Right lobe of liver (tissue), 4 donors: ENCODE data around the gene JADE3.

Experiments used
- CTCF ChIP-seq, 4 donors: fragments of 200-600 bp in 3 of 4; fragments of 450-650 bp in 1 of 4; IDR thresholded peaks; one replicate each; pipeline versions ENCODE4 v1.5.1 to v1.8.0; 2016 to 2022; ENCODE audit warnings: antibody characterized with exemption in 4 of 4, mild to moderate bottlenecking in 2 of 4
- POLR2A ChIP-seq: fragments of 450-650 bp; IDR thresholded peaks from one replicate; pipeline ENCODE4 v1.6.1; 2017; ENCODE audit warnings: antibody characterized with exemption, mild to moderate bottlenecking
- donor health status: DM: no; HTN: no; CAD: no.
- donor health status: DM: no; HTN: no; CAD: no.
- donor health status: DM: no; HTN: yes; CAD: no.

GRCh38 chrX:46864606-46865005, 47.6 kb upstream of the JADE3 start:
- TF ChIP-seq CTCF (IDR thresholded peaks at IDR 0.05) (no peak), POLR2A (no peak)
